Measurements from ENCODE around the gene MNT. TPM values are rescaled to one million over a fixed set of nuclear protein-coding genes. Genes with fewer than 3 reads are reported as not detected.

MNT gene
- total and polyA plus RNA-seq, 9 of the 15 experiments (the other 6 are each of a cell fraction or from before 2014, with no cell fraction given), result 0.18 to 23.8 (median 5.3) TPM

DNA sequence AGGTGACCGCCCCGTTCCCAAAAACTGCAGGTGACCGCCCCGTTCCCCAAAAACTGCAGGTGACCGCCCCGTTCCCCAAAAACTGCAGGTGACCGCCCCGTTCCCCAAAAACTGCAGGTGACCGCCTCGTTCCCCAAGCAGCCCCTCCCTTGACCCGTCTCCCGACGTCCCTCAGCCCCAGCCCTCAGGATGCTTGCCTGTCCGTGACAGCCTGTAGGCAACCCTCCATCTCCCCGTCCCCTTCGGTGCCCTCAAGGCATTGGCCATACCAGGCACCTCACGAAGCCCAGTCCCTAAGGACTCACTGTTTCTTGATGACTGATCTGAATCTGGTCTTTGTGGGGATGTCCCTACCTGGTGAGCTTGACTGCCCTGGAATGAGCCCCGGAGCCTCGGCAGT lies 38.4 kb downstream of the MNT start (continued):
- TF ChIP-seq ATF1 (CRISPR knock-in tag; IDR thresholded peaks at IDR 0.05), result no peak
- TF ChIP-seq ATF1 (tag; IDR thresholded peaks at IDR 0.05), result no peak
- no peak for TF ChIP-seq ZNF197 (CRISPR knock-in tag; IDR thresholded peaks at IDR 0.05; ENCODE audit: low read depth)
- no peak for TF ChIP-seq TEAD2 (tag; IDR thresholded peaks at IDR 0.05)
- TF ChIP-seq NFRKB (IDR thresholded peaks at IDR 0.05; ENCODE audit: low read depth), result no peak

DNA sequence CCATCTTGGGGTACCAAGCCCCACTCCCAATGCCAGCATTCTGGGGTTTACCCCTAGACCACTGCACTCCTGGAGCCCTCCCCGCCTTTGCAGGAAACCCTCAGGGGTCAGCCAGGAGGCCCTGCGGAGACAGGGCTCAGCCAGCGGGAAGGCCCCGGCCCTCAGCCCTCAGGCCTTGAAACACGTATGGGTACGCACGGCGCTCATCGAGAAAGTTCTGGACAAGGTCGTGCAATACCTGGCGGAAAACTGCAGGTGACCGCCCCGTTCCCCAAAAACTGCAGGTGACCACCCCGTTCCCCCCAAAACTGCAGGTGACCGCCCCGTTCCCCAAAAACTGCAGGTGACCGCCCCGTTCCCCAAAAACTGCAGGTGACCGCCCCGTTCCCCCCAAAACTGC lies 38.8 kb downstream of the MNT start:
- TF ChIP-seq SRSF9 (IDR thresholded peaks at IDR 0.05; ENCODE audit: borderline replicate concordance, low read depth, low read length), result no peak
- TF ChIP-seq, protein P1, sequence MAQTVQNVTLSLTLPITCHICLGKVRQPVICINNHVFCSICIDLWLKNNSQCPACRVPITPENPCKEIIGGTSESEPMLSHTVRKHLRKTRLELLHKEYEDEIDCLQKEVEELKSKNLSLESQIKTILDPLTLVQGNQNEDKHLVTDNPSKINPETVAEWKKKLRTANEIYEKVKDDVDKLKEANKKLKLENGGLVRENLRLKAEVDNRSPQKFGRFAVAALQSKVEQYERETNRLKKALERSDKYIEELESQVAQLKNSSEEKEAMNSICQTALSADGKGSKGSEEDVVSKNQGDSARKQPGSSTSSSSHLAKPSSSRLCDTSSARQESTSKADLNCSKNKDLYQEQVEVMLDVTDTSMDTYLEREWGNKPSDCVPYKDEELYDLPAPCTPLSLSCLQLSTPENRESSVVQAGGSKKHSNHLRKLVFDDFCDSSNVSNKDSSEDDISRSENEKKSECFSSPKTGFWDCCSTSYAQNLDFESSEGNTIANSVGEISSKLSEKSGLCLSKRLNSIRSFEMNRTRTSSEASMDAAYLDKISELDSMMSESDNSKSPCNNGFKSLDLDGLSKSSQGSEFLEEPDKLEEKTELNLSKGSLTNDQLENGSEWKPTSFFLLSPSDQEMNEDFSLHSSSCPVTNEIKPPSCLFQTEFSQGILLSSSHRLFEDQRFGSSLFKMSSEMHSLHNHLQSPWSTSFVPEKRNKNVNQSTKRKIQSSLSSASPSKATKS (CRISPR knock-in tag; IDR thresholded peaks at IDR 0.05), result no peak
- H3K4me1 ChIP-seq (replicated peaks in 1 of 2; ENCODE audit: control insufficient read depth in 2 of 2, insufficient read depth in 2 of 2, low read length in 2 of 2), result peaks cover 8 to 13% of the 10 kb centered on the region in 2 experiments; a peak in 4 of 5 replicates
- CTCF ChIA-PET (ENCODE audit: low intra/inter-chr PET ratio), result no interaction called here
- H3K9ac ChIP-seq (ENCODE audit: insufficient read depth in 1 of 2, low read depth in 2 of 2, low read length in 2 of 2), result no peak overlapping the region
- no peak for DNase-seq (ENCODE audit: extremely low read depth in 1 of 4, low spot score in 3 of 4)
- ATAC-seq, result no peak
- FAIRE-seq, result no peak
- BruUV-seq (replicated peaks), result no TSS peak
- H3K27ac ChIP-seq (ENCODE audit: extremely low read depth, low read depth, low read length), result no peak overlapping the region
- no peak overlapping the region for H3K4me2 ChIP-seq (ENCODE audit: insufficient read depth, low read length)
- no peak overlapping the region for H3K4me3 ChIP-seq
- H2AFZ ChIP-seq (ENCODE audit: low read depth, low read length), result no peak overlapping the region
- no peaks in the 10 kb centered on the region for H3K79me2 ChIP-seq (ENCODE audit: control insufficient read depth, insufficient read depth, low read length)
- no peaks in the 10 kb centered on the region; the same call in 1 of the 2 replicates for H4K20me1 ChIP-seq (replicated peaks; ENCODE audit: control insufficient read depth, insufficient read depth, low read length)
- no peaks in the 10 kb centered on the region for H3K36me3 ChIP-seq (ENCODE audit: control insufficient read depth, insufficient read depth, low read length)
- no peaks in the 10 kb centered on the region for H3K9me3 ChIP-seq (replicated peaks; ENCODE audit: control insufficient read depth, insufficient read depth, low read depth, low read length)
- in situ Hi-C loops (cut with MboI), result no loop called here
- intact Hi-C loops (cut with micrococcal nuclease), result no loop called here
- no peaks in the 10 kb centered on the region for H3K9me1 ChIP-seq (ENCODE audit: control insufficient read depth, insufficient read depth, low read length)
- POLR2A ChIA-PET, result no interaction called here
- WGBS (ENCODE audit: insufficient coverage, low coverage, missing lambda C conversion rate), result 96% methylated on average over 4 of the region's 20 CpGs
- no peaks in the 10 kb centered on the region for H3K27me3 ChIP-seq (ENCODE audit: control insufficient read depth in 2 of 2, insufficient read depth in 2 of 2, low read length in 2 of 2)

Data from K562 (cell line).